Thyroid gland (tissue), 4 donors: ENCODE measurements around the gene LAMA3.

Source experiments
- POLR2A ChIP-seq, 2 donors: fragments of 450-650 bp; IDR thresholded peaks; one replicate each; pipeline ENCODE4 v1.6.1; 2017; ENCODE audit warnings: antibody characterized with exemption in 2 of 2, mild to moderate bottlenecking in 2 of 2, moderate library complexity in 1 of 2
- TF ChIP-seq, protein P1 (sequence below), 6 experiments: fragments of 200-600 bp in 3 of 6; fragments of 450-650 bp in 3 of 6; sonication (generic) in 3 of 6; IDR thresholded peaks; one replicate each; pipeline ENCODE4 v1.5.1; 2016 to 2019; ENCODE audit warnings: antibody characterized with exemption in 6 of 6, mild to moderate bottlenecking in 2 of 6, inconsistent platforms in 1 of 6, moderate library complexity in 1 of 6

DNA sequence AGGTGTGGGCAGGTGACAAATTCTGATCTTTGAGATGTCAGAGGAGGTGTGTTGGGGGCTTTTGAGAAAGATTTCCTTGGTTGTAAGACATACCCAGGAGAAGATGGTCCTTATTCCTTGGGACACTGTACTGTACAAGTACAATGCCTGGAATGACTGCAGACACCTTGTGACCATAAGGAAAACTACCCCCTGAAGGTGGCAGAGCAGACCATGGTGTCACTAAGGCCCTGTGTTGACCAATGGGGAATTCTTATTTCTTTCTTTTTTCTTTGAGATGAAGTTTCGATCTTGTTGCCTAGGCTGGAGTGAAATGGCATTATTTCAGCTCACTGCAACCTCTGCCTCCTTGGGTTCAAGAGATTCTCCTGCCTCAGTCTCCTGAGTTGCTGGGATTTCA, 22.1 kb upstream of the LAMA3 start:
- TF ChIP-seq, protein P1, sequence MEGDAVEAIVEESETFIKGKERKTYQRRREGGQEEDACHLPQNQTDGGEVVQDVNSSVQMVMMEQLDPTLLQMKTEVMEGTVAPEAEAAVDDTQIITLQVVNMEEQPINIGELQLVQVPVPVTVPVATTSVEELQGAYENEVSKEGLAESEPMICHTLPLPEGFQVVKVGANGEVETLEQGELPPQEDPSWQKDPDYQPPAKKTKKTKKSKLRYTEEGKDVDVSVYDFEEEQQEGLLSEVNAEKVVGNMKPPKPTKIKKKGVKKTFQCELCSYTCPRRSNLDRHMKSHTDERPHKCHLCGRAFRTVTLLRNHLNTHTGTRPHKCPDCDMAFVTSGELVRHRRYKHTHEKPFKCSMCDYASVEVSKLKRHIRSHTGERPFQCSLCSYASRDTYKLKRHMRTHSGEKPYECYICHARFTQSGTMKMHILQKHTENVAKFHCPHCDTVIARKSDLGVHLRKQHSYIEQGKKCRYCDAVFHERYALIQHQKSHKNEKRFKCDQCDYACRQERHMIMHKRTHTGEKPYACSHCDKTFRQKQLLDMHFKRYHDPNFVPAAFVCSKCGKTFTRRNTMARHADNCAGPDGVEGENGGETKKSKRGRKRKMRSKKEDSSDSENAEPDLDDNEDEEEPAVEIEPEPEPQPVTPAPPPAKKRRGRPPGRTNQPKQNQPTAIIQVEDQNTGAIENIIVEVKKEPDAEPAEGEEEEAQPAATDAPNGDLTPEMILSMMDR (IDR thresholded peaks at IDR 0.05): no peak
- no peak for TF ChIP-seq POLR2A (IDR thresholded peaks at IDR 0.05)
